Measurements from ENCODE around the gene PPP1R12A. TPM values are rescaled to one million over a fixed set of nuclear protein-coding genes. Genes with fewer than 3 reads are reported as not detected.

Gene PPP1R12A
- total RNA-seq, 2 experiments from 2014 or later = 65.6 to 76.4 TPM

DNA sequence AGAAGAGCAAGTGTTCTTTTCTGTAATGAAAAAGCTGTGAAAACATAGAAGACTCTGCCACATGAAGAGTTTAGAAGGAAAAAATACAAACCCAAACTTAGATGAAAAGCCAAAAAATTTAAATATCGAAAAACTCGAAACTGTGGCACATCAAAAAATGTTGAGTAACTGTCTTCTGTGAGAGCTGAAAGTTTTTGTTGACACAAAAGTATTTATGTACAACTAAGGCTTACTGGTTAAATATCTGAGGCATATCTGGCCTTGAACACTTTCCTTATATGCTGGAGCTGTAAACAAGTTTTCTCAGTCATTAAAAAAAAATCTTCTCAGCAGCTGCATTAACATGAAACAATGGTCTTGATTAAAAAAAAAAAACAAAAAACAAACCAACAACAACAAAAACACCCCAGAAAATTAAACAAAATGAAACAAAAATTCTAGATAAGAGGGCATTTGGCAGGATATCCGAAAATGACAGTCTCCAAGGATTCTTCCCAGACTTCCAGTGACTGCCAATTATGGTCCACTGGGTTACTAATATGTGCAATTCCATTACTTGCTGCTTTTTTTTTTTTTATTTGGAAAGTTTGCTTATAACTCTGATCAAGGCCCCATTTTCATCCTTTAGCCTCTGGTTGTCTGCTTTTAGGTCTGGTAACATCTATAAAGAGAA, 159.4 kb downstream of the PPP1R12A start:
- Mint-ChIP-seq H3K36me3 (ENCODE audit: low read depth) (peaks cover 59% of the 10 kb centered on the region), H3K27me3 (no peaks in the 10 kb centered on the region), H3K9me3 (no peaks in the 10 kb centered on the region), H3K27ac (no peak overlapping the region), H3K4me3 (no peak overlapping the region), H3K4me1 (ENCODE audit: low read depth) (no peaks in the 10 kb centered on the region)
- ATAC-seq (ENCODE audit: poor library complexity) (no peak), DNase-seq (no peak)
- CTCF ChIA-PET = no interaction called here
- peaks cover 48% of the 10 kb centered on the region for H3K36me3 ChIP-seq (ENCODE audit: insufficient read depth, low read length)
- H3K9me3 ChIP-seq (ENCODE audit: control insufficient read depth in 1 of 2, insufficient read depth in 1 of 2, low read length in 2 of 2) = no peaks in the 10 kb centered on the region
- POLR2A ChIA-PET = no interaction called here
- H3K4me1 ChIP-seq (ENCODE audit: insufficient read depth, low read length) = no peaks in the 10 kb centered on the region
- intact Hi-C loops (cut with DNase I, micrococcal nuclease) = no loop called here
- no peak for TF ChIP-seq CTCF (IDR thresholded peaks at IDR 0.05)
- no peaks in the 10 kb centered on the region for H3K27me3 ChIP-seq (ENCODE audit: control insufficient read depth in 1 of 2, insufficient read depth in 2 of 2, low read length in 2 of 2)
- H3K27ac ChIP-seq (ENCODE audit: low read depth in 1 of 2, low read length in 2 of 2) = no peak overlapping the region
- H3K4me3 ChIP-seq (ENCODE audit: low read length) = no peak overlapping the region

GRCh38 chr12:79773896-79774295, 161.0 kb downstream of the PPP1R12A start:
- Mint-ChIP-seq H3K9me3 (no peaks in the 10 kb centered on the region), H3K27ac (no peak overlapping the region), H3K4me1 (ENCODE audit: low read depth) (no peaks in the 10 kb centered on the region), H3K27me3 (no peaks in the 10 kb centered on the region), H3K4me3 (no peak overlapping the region), H3K36me3 (ENCODE audit: low read depth) (peaks cover 44% of the 10 kb centered on the region)
- Histone ChIP-seq H3K27ac (ENCODE audit: low read depth in 1 of 2, low read length in 2 of 2) (no peak overlapping the region), H3K9me3 (ENCODE audit: control insufficient read depth in 1 of 2, insufficient read depth in 1 of 2, low read length in 2 of 2) (no peaks in the 10 kb centered on the region), H3K36me3 (ENCODE audit: insufficient read depth, low read length) (peaks cover 34% of the 10 kb centered on the region), H3K4me1 (ENCODE audit: insufficient read depth, low read length) (no peaks in the 10 kb centered on the region), H3K4me3 (ENCODE audit: low read length) (no peak overlapping the region), H3K27me3 (ENCODE audit: control insufficient read depth in 1 of 2, insufficient read depth in 2 of 2, low read length in 2 of 2) (no peaks in the 10 kb centered on the region)
- POLR2A ChIA-PET = no interaction called here
- DNase-seq (no peak), ATAC-seq (ENCODE audit: poor library complexity) (no peak)
- intact Hi-C loops (cut with DNase I, micrococcal nuclease) = no loop called here
- TF ChIP-seq CTCF (IDR thresholded peaks at IDR 0.05) = no peak
- CTCF ChIA-PET = interaction anchor here (0.6 kb wide), 1 partner anchor 1402 kb away, joined by 5 read pairs; no protein-coding TSS in a partner anchor

DNA sequence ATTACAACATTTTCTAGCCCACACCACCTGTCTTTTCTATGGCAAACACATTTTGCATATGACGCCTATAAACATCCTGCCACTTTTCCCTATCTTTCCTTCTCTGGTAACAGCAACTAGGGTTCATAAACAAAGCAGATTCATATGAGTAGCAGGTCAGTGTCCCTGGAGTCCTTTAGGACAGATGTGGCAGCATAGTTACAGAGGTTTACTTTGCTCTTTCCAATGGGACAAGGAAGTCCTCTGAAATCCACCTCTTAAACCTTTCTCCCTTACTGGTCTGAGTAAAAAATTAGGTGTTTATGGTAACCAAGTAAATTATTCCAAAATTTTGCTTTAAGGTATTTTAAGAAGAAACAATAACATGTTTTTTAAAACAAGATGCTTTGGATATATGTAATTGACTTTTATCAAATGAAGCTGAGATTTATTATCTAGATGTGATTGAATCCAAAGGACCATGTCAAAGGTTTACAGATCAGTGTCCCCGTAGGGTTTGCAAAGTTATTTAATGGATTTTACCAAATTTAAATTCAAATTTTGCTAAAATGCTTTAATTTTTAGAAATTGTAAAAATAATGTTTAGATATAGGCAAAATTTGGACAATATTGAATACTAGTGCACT, 164.9 kb downstream of the PPP1R12A start:
- Mint-ChIP-seq H3K27me3 (no peaks in the 10 kb centered on the region), H3K4me3 (no peak overlapping the region), H3K9me3 (no peaks in the 10 kb centered on the region), H3K36me3 (ENCODE audit: low read depth) (peaks cover 11% of the 10 kb centered on the region), H3K4me1 (ENCODE audit: low read depth) (no peaks in the 10 kb centered on the region), H3K27ac (no peak overlapping the region)
- CTCF ChIA-PET = interaction anchor here (0.6 kb wide), 1 partner anchor 36 kb away, joined by 4 read pairs; no protein-coding TSS in a partner anchor
- peaks cover 7% of the 10 kb centered on the region for H3K36me3 ChIP-seq (ENCODE audit: insufficient read depth, low read length)
- intact Hi-C loops (cut with DNase I, micrococcal nuclease) = no loop called here
- H3K9me3 ChIP-seq (ENCODE audit: control insufficient read depth in 1 of 2, insufficient read depth in 1 of 2, low read length in 2 of 2) = no peaks in the 10 kb centered on the region
- H3K27ac ChIP-seq (ENCODE audit: low read depth in 1 of 2, low read length in 2 of 2) = no peak overlapping the region
- DNase-seq = no peak
- no peaks in the 10 kb centered on the region for H3K4me1 ChIP-seq (ENCODE audit: insufficient read depth, low read length)
- no peaks in the 10 kb centered on the region for H3K27me3 ChIP-seq (ENCODE audit: control insufficient read depth in 1 of 2, insufficient read depth in 2 of 2, low read length in 2 of 2)
- no peak for ATAC-seq (ENCODE audit: poor library complexity)
- no peak for TF ChIP-seq CTCF (IDR thresholded peaks at IDR 0.05)
- POLR2A ChIA-PET = no interaction called here
- no peak overlapping the region for H3K4me3 ChIP-seq (ENCODE audit: low read length)

Measured in CD4-positive, alpha-beta T cell (primary cell).